Measurements from ENCODE around the gene SPDYE17.
"Not testable (repeated sequence)": the region's sequence is repeated elsewhere in the genome, so short reads cannot be mapped to it uniquely, and the experiment has no call there.

GRCh38 chr7:77079624-77080023 lies 47.5 kb upstream of the SPDYE17 start:
- not testable (repeated sequence) for TF ChIP-seq EZH2phosphoT487 (IDR thresholded peaks at IDR 0.05; ENCODE audit: borderline replicate concordance); POLR2A (IDR thresholded peaks at IDR 0.05; ENCODE audit: borderline replicate concordance, extremely low read depth, insufficient read depth, insufficient read length); TCF7L2 (IDR thresholded peaks at IDR 0.05; ENCODE audit: borderline replicate concordance, extremely low read depth, insufficient read depth, insufficient read length); CTCF (IDR thresholded peaks at IDR 0.05 in 2 of 3, conservative IDR thresholded peaks at IDR 0.05 in 1 of 3; ENCODE audit: borderline replicate concordance in 1 of 3, insufficient read depth in 1 of 3, low read depth in 2 of 3, low read length in 2 of 3)
